HG02763 (cell line): ENCODE data around the gene NTM.

Experiments
- ATAC-seq: cut with Tn5 transposase; IDR thresholded peaks from one replicate; pipeline ENCODE4 v1.9.1; 2021; ENCODE audit warnings: mild to moderate bottlenecking, moderate library complexity; ENCODE audit not compliant: unreplicated experiment

Gene NTM

DNA sequence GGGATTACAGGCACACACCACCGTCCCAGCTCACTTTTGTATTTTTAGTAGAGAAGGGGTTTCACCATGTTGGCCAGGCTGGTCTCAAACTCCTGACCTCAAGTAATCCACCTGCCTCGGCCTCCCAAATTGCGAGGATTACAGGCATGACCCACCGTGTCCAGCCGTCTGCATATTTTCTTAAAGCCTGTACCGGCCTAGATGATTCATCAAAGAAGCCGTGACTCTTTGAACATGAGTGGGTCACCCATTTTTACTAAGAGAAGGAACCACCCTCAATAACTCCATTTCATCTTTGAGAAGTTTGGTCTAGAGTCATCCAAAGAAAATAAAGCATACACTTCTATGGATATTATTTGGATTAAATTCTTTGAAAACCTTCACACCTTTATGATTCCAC is 388.3 kb downstream of the NTM start:
- ATAC-seq: no peak

DNA sequence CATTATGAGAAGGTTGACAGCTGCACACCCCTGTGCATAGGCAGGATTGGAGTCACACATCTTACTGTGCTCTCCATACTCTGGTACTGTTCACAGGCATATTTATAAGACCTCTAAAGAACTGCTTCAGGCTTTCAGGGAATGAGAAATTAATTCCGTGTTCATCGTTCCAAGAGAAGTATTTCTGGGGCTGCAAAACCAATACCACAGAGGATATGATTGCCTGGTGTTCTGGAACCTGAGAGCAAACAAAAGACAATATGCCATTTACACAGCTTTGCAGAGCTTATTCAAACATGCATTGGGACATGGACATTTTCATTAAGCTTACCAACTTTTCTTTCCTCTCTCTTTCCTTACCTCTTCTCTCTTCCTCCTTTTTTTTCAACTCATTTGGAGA is 388.7 kb downstream of the NTM start:
- ATAC-seq: no peak

DNA sequence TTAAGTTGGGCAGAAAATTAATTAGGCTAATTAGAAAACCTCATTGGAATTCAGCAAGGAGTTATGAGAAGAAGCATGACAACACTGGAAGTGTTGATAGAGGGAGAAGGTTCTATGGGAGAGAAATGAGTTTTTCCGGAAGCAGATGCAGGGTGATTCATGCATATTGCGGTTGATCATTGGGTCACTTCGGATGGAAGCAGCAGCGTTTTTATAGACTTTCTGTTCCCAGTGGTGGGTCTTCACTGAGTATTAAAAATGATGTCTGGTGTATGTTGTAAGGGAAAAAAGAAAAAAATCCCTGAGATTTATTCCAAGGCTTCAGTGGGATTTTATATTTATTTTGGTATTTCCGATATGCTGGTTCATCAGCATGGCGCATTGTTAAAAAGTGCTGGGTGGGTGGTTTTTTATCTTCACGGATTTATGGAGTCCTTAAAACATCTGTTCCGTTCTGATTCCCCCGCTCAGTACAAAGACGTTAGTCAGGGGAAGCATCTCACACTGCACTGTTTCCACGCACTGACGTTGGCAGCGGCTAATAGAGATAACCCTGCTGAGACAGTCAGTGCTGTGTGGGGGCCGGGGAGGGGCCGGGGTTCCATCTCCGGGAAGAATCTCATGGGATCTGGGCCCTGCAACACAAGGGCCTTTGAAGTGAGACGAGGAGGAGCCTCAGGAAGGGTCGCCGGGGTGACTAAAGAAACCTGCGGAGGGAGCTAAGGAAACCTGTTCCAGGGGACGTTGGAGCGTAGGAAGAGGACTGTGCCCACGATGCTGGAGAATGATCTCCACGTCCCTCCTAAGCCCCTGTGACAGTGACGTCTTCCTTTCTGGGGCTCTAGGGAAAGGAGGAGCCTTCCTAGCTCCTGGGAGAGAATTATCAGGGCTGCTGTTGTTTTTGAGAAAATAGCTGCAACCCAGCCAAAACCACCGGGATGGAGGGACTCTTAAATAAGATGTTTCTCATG is 390.0 kb downstream of the NTM start:
- ATAC-seq: no peak

DNA sequence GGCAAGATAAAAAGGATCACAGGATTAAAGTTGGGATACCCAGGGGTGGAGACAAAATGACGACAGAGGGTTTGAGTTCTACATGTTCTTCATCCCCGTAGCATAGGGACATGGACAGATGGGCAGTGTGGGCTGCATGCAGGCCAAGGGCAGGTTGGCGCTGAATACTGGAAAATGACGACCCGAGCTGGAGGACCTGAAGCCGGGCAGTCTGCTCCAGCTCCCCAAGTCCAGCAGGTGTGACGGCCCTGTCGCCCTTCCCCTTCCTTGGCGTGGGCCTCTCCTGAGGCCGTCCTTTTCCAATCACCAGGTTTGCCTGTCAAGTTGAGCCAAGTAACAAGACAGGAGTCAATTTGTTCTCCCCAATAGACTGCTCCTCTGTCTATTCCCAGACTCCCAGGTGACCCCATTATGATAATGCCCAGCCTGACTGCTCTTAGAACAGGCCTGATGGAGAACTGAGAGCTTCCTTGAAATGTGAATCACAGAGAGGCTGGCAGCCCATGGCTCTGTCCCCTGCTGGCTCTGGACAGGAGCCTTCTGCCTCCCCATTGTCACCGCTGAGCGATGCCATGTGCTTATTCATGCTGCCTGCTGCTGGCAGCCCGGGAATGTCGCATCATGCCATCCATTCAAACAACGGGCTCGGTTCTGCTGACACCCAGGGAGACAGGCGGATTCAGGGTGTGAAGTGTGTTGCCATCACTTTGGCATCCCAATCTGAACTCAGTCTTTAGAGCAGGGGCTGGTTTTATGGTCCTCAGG is 392.1 kb downstream of the NTM start:
- ATAC-seq: no peak

DNA sequence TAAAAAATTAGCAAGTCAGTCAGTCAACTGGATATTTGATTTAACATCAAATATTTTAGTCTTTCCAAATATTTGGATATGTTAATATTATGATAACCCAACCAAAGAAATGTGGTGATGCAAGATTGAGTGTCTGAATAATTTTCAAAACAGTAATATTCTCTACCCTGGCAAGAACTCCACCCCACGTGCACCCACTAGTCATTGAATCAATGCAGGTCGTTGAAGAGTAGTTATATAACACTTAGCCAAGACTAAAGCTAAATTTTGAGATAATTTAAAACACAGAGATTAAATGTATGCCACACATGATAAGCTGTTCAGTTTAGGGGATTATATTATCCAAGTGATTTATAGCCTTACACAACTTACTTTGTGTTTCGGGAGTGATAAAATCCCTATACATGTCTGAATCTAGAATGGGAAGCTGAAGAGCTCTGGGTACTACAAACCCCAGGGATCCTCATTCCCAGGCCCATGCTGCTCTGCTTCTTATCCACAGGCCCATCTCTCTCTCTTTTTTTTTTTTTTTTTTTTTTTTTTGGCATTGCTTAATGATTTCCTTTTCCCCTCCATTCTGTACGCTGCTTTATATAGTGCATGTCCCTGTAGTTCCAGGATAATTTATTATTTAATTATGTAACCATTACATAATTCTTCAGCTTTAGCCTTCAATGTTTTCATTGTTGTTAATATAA is 392.9 kb downstream of the NTM start:
- ATAC-seq: no peak

DNA sequence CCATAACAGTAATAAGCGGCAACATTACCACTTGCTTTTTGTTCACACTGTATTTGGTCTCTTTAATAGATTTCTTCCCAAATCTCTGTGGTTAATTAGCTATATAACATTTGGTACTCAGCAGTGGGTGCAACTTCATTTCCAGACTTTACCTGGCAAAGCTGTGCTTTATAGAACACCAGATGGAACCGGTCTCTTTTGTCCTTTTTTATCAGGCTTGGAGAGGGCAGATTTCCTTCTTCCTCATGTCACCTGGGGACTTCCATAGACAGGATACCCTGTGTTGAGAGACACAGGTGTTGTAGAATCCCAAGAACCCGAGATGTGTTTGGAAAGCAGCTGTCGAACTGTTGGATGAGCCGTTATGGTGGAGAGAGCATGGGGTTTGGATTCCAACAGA is 393.7 kb downstream of the NTM start:
- ATAC-seq: no peak

DNA sequence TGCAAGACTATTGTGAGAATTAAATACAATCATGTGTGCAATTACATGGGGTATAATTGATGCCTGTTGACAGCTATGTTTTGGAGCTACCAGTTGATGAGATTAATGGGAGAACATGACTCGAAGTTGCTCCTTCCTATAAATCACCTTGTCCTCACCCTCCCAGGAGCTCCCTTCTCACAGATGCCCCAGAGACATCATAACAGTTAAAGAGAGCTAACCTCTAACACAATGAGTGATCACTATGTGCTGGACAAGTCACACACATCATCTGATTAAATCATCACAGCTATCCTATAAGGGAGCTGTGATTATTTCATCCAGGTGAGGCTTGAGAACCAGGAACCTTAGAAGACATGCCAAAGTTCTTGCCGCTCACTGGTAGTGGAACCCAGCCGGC is 394.2 kb downstream of the NTM start:
- ATAC-seq: no peak

DNA sequence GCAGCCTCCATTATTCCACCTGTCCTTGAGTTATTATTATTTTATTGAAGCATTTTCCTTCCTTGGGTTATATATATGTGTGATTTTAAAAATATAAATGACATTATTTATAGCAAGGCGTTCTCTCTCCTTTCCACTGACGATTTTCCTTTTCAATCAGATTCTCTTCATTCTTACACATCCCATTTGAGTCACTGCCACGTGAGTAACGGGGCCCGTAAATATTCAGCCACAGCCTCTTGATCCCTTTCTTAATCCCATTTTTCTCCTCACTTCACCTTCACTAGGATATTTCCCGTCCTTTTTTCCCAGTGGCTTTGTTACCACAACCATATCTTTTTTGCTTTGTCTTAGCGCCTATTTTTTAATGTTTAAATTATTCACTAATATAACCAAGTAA is 396.2 kb downstream of the NTM start:
- ATAC-seq: no peak

DNA sequence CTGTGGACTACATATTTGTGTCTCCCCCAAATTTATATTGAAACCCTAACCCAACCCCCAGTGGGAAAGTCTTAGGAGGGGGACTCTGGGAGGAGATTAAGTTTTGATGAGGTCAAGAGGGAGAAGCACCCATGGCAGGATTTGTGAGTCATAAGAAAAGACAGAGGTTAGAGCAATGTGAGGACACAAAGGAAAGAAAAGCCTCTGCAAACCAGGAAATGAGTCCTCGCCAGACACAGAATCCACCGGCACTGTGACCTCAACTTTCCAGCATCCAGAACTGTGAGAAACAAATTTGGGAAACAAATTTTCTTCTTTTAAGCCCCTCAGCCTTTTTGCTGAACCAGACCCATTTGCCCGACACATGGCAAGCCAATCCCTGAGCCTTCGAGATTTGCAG is 397.0 kb downstream of the NTM start:
- no peak for ATAC-seq

DNA sequence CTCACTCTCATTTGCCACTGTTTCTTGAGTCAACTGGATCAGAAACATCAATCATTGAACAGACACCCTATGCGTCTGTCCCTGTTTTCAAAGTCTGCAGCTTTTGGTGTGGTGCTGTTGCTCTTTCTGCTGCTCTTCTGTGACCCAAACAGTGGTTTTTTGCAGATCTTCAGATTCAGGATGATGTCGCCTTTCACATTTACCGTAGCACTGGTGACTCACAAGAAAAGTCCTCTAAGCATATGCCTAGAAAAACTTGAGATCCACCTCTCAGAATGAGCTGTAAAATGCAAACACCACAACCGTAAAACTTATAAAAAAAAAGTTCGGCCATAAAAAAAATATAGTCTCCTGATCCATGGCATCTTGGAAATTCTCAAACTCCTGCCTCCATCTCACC is 400.4 kb downstream of the NTM start:
- no peak for ATAC-seq

DNA sequence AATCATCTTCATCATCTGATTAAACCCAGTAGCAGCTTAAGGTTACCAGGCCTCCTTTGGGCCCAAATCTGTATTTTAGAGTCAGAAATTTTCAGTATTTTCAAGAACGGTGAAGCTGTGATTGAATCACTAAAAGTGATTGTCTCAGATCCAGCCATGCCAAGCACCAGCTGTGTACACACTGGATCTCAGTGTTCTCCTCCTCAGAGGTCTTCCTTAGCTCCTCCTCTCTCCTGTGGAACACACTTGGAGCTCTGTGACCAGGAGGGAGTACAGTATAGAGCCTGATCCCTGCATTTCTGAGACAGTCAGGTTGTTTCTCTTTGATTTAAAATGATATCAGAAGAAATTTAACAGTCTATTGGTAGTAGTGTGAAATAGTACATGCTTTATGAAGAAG is 401.1 kb downstream of the NTM start:
- no peak for ATAC-seq

DNA sequence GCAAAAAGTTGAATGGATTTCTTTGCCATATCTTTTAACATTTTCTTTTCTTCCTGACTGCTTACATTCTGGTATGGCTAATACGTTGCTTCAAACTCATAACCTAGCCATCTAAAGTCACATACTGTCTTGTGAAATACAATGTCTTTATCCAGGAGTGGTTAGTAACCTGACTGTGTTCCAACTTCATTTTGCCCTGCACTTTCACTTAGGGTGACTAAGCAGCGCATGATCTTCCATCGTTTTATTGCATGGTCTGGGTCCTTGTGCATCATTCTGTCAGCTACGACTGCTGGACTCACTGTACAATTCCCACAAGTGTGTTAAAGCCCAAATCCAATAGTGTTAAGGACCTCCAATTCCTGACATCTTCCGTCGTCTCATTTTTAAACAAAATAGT is 403.2 kb downstream of the NTM start:
- no peak for ATAC-seq

DNA sequence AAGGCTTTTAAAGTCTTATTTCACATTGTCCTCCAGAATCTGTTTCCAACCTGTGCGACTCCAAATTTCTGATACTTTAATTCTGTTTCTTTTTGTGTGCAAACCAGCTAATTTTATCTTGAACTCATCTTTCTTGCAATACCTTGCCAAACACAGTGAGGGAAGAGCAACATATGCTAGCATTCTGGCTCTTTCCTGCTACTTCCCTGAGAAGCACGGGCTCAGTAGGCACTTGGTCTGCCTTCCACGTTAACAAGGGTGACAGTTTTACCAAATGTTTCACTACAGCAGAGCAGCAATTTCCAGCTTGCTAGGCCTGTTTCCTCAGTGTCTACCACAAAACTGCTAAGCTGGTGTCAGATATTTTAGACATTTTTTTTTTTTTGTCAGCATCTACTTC is 405.8 kb downstream of the NTM start:
- no peak for ATAC-seq

DNA sequence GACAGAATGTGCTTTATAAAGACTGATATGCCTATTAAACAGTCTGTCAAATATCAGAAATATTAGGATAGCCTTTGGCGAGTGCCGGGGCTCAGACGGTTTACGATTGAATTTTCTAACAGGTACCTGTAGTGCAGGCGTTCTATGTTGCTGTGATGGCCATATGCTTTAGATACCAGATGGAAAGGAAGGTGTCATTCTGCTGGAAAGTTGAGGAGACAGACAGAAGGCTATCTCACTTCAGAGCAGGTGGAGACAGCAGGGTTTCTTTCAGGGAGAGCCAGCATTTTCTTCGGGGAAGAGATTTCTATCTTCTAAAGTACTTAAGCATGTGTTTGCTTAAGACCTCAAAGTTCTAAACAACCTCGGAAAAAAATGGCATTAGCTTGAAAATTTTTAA is 415.4 kb downstream of the NTM start:
- no peak for ATAC-seq

DNA sequence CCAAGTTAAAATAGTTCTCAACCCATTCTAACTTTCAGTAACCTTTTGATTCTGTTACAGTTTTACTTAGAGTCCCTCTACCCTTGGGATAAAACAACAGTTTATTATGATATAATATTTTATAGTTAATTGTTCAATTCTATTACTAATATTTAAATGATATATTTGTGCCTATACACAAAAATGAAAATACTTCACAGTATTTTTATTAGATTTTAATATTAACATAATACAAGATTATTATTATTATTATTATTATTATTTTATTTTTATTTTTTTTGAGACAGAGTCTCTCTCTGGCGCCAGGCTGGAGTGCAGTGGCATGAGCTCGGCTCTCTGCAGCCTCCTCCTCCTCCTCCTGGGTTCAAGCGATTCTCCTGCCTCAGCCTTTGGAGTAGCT is 416.7 kb downstream of the NTM start:
- no peak for ATAC-seq

DNA sequence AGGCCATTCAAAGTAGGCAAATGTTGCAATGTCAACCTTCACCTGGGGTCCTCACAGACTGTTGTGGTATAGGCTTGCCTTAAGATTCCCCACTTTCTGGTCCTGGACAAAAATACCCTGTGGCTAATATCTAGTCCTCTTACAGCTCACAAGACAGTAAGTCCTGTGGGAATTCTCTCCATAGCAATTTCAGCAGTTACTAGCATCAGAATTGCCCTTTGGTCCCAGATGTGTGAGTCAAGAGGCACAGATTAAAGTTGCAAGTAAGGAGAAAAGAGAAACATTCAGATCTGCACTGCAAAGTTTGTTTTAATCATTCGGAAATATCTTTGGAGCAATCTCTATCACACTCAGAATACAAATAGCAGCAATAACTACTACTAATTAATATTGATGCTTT is 420.2 kb downstream of the NTM start:
- ATAC-seq: no peak

DNA sequence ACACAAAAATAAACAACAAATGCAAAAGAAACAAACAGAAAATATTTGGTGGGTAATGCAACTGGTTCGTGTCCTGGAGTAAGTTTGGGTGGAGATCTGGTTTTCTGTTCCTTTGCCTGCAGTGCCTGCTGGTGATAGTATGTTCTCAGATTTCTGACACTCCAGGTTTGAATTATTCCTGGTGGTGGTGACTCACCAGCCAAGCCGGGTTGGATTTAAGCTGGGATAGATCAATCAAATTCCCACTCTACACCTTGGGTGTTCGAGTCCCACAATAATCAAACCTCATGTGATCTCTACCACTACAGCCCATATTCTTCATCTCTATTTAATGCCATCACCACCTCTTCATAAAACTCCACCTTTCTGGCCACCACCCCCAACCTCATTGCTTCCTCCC is 421.8 kb downstream of the NTM start:
- ATAC-seq: no peak

DNA sequence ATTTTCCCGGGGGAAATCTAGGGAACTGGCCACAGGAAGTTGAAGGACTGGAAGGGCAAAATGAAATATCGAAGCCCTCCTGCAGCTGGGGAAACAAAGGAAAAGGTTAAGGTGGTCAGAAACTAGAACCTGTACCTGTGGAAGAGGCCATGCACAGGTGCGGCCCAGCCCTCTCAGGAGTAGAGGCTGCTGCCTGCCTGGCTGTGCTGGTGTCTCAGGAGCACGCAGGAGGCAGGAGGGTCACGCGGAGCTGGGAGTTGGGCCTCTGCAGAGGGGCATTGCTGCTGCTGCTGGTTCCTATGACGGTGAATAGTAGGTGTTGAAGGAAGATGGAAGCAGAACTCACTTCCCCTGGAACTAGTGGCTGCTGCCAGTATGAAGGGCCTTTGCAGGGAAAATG is 425.7 kb downstream of the NTM start:
- ATAC-seq: no peak

DNA sequence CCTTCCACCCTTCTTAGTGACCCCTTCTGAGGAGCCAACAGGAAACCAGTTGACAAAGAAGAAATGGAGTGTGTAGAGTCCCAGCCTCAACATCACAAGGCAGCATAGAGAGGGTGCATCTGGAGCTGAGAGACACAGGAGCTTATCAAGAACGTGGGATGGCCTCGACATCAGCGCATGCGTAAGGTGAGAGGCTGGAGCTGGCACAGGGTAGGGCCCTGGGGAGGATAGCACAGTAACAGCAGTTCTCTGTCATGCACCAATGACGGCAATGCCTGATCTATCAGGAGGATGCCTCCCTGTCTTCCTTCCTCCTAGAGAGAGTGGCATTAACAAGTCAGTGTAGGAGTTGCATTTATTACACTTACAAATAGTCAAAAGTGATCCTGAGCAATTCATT is 426.1 kb downstream of the NTM start:
- no peak for ATAC-seq

DNA sequence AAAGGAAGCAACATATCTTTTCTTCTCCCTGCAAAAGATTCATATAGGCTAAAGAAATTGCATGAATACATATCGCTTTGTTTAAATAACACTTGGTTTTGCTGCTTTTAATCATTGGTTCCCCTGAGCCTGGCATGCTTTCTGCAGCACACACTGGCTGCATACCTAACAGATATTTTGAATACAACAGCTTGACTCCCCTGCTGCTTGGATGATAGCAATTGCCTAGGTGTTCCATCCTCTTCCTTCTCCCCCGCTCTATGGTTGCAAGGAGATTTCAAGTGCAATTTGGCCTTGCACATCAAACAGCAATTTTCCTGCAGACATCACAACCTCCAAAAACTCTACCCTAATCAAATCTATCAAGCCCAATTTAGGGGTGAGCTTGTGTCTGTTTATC is 430.0 kb downstream of the NTM start:
- ATAC-seq: no peak

DNA sequence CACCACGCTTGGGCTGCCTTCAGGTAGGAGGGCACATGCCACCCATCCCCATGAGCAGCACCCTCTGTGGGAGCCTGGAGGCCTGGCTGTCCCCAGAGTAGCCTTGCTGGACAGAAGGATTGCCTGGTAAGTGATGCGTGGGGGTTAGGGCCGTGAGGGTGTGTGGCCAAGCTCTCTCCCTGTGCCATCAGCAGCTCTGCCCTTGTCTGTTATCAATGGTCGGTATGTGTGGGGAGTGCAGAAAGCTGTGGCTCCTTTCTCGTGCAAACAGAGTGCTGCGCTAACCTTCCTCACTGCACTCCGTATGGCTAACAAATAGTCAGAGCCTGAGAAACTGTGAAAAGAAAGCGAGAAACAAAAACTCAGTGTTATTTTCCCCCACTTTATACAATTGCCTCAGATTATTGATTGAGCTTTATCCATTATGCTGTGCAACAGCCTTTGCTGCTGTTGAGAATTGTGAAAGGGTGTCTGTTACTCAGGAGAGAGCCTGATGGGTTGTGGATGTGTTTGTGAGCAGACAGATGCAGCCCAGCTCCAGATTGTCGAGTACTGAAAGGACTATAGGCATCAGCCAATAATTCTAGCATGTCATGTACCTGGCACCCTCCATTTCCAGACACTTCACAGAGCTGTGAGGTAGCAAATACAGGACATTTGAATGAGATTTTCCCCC is 432.2 kb downstream of the NTM start:
- no peak for ATAC-seq
